ENCODE data around the gene ECT2L. TPM values are rescaled to one million over a fixed set of nuclear protein-coding genes. Genes with fewer than 3 reads are reported as not detected.

The ECT2L gene
- total and polyA plus RNA-seq, 2 experiments from 2014 or later: 0.03 to 0.15 TPM

DNA sequence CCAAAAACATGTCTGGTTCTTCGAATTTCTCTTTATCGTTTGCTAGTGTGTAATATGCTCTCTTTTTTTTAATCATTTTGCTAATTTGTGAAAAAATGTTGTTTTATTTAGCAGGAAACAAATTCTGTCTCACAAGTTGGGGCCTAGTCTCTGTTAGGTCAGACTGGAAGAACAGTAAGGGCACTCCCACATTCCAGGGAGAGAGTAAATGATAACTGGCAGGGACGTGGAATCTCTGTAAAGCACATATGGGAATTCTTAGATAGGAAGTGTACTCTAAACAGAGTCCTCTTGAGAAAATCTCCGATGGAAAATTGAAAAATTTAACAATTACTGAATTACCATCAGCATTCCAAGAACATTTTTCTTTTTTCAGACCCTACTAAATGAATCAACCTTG is 38.8 kb upstream of the ECT2L start (continued):
- TF ChIP-seq, protein P1, sequence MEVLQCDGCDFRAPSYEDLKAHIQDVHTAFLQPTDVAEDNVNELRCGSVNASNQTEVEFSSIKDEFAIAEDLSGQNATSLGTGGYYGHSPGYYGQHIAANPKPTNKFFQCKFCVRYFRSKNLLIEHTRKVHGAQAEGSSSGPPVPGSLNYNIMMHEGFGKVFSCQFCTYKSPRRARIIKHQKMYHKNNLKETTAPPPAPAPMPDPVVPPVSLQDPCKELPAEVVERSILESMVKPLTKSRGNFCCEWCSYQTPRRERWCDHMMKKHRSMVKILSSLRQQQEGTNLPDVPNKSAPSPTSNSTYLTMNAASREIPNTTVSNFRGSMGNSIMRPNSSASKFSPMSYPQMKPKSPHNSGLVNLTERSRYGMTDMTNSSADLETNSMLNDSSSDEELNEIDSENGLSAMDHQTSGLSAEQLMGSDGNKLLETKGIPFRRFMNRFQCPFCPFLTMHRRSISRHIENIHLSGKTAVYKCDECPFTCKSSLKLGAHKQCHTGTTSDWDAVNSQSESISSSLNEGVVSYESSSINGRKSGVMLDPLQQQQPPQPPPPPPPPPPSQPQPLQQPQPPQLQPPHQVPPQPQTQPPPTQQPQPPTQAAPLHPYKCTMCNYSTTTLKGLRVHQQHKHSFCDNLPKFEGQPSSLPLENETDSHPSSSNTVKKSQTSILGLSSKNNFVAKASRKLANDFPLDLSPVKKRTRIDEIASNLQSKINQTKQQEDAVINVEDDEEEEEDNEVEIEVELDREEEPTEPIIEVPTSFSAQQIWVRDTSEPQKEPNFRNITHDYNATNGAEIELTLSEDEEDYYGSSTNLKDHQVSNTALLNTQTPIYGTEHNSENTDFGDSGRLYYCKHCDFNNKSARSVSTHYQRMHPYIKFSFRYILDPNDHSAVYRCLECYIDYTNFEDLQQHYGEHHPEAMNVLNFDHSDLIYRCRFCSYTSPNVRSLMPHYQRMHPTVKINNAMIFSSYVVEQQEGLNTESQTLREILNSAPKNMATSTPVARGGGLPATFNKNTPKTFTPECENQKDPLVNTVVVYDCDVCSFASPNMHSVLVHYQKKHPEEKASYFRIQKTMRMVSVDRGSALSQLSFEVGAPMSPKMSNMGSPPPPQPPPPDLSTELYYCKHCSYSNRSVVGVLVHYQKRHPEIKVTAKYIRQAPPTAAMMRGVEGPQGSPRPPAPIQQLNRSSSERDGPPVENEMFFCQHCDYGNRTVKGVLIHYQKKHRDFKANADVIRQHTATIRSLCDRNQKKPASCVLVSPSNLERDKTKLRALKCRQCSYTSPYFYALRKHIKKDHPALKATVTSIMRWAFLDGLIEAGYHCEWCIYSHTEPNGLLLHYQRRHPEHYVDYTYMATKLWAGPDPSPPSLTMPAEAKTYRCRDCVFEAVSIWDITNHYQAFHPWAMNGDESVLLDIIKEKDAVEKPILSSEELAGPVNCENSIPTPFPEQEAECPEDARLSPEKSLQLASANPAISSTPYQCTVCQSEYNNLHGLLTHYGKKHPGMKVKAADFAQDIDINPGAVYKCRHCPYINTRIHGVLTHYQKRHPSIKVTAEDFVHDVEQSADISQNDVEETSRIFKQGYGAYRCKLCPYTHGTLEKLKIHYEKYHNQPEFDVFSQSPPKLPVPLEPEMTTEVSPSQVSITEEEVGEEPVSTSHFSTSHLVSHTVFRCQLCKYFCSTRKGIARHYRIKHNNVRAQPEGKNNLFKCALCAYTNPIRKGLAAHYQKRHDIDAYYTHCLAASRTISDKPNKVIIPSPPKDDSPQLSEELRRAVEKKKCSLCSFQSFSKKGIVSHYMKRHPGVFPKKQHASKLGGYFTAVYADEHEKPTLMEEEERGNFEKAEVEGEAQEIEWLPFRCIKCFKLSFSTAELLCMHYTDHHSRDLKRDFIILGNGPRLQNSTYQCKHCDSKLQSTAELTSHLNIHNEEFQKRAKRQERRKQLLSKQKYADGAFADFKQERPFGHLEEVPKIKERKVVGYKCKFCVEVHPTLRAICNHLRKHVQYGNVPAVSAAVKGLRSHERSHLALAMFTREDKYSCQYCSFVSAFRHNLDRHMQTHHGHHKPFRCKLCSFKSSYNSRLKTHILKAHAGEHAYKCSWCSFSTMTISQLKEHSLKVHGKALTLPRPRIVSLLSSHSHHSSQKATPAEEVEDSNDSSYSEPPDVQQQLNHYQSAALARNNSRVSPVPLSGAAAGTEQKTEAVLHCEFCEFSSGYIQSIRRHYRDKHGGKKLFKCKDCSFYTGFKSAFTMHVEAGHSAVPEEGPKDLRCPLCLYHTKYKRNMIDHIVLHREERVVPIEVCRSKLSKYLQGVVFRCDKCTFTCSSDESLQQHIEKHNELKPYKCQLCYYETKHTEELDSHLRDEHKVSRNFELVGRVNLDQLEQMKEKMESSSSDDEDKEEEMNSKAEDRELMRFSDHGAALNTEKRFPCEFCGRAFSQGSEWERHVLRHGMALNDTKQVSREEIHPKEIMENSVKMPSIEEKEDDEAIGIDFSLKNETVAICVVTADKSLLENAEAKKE (CRISPR knock-in tag; IDR thresholded peaks at IDR 0.05): no peak
- TF ChIP-seq, protein P2, sequence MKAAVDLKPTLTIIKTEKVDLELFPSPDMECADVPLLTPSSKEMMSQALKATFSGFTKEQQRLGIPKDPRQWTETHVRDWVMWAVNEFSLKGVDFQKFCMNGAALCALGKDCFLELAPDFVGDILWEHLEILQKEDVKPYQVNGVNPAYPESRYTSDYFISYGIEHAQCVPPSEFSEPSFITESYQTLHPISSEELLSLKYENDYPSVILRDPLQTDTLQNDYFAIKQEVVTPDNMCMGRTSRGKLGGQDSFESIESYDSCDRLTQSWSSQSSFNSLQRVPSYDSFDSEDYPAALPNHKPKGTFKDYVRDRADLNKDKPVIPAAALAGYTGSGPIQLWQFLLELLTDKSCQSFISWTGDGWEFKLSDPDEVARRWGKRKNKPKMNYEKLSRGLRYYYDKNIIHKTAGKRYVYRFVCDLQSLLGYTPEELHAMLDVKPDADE (IDR thresholded peaks at IDR 0.05): no peak
- TF ChIP-seq ZNF114 (CRISPR knock-in tag; IDR thresholded peaks at IDR 0.05) (no peak), POLR2AphosphoS5 (IDR thresholded peaks at IDR 0.05; ENCODE audit: low read depth) (no peak), NANOG (IDR thresholded peaks at IDR 0.05; ENCODE audit: borderline replicate concordance) (no peak)

DNA sequence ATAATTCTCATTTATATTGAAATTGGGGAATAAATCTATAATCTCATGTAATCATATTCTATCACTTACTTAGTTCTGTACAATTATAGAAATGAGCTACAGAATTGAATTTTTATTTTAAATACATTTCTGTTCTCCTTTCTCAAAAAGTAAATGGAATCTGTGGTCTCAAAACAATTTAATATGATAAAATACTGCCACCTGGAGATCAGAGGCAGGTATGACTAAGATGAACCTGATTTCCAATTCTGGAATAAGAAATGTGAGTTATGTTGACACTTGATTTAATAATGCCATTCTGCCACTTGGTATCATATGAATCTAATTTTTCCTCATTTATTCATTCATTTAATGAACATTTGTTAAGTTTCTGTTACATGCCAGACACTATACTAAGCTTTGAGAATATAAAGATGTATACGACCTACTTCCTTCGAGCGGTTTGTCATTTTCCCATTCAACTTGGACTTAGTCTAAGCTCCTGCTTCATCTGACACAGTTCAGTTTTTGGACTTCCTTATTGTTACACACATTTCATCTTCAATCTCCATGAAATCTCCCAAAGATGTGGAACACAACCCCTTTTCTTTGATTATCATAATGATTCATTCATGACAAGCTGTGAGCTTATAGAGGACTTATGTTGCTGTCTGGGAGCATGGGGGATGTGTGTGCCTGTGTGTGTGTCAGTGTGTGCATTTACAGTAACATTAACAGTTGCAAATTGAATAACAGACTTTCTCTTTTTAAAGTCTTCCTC is 29.8 kb upstream of the ECT2L start:
- Histone ChIP-seq H3K4me1 (ENCODE audit: insufficient read depth) (no peaks in the 10 kb centered on the region), H3K9me2 (ENCODE audit: insufficient read depth) (no peaks in the 10 kb centered on the region), H3K36me3 (ENCODE audit: insufficient read depth) (no peaks in the 10 kb centered on the region), H3K4me3 (no peak overlapping the region), H4K20me1 (replicated peaks; ENCODE audit: insufficient read depth) (no peaks in the 10 kb centered on the region), H3K27ac (ENCODE audit: low read depth) (no peak overlapping the region), H3K27me3 (ENCODE audit: insufficient read depth) (no peaks in the 10 kb centered on the region), H3K79me2 (replicated peaks; ENCODE audit: insufficient read depth) (no peaks in the 10 kb centered on the region), H3K4me2 (no peak overlapping the region), H2AFZ (no peak overlapping the region), H3F3A (replicated peaks; ENCODE audit: low read depth) (no peaks in the 10 kb centered on the region)
- no peak for ATAC-seq
- no peak overlapping the region for H3K27ac Mint-ChIP-seq
- no peak overlapping the region for H3K4me3 Mint-ChIP-seq
- DNase-seq (ENCODE audit: low spot score): peak; percentile 60
- no peaks in the 10 kb centered on the region for H3K36me3 Mint-ChIP-seq (ENCODE audit: low read depth)
- TF ChIP-seq CREB1 (CRISPR knock-in tag; IDR thresholded peaks at IDR 0.05; ENCODE audit: low read depth): no peak
- TF ChIP-seq, protein P3, sequence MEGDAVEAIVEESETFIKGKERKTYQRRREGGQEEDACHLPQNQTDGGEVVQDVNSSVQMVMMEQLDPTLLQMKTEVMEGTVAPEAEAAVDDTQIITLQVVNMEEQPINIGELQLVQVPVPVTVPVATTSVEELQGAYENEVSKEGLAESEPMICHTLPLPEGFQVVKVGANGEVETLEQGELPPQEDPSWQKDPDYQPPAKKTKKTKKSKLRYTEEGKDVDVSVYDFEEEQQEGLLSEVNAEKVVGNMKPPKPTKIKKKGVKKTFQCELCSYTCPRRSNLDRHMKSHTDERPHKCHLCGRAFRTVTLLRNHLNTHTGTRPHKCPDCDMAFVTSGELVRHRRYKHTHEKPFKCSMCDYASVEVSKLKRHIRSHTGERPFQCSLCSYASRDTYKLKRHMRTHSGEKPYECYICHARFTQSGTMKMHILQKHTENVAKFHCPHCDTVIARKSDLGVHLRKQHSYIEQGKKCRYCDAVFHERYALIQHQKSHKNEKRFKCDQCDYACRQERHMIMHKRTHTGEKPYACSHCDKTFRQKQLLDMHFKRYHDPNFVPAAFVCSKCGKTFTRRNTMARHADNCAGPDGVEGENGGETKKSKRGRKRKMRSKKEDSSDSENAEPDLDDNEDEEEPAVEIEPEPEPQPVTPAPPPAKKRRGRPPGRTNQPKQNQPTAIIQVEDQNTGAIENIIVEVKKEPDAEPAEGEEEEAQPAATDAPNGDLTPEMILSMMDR (conservative IDR thresholded peaks at IDR 0.05; ENCODE audit: low read depth in 2 of 2): peak in 1 of 2 experiments; percentile 86; a peak in 3 of 4 replicates
- H3K27me3 Mint-ChIP-seq (ENCODE audit: insufficient read depth, low read depth, poor library complexity): no peaks in the 10 kb centered on the region
- no peaks in the 10 kb centered on the region for H3K9me3 Mint-ChIP-seq
- H3K4me1 Mint-ChIP-seq: no peaks in the 10 kb centered on the region
